Activated CD8-positive, alpha-beta memory T cell treated with anti-CD3 and anti-CD28 coated beads for 48 hours (primary cell): ENCODE results near the gene TSN.

Experiments used
- DNase-seq, 3 experiments: peaks; one replicate each; pipeline ENCODE4 v3.0.0-alpha.2; 2020; ENCODE audit warnings: low read depth in 2 of 3, low spot score in 2 of 3

Gene TSN

DNA sequence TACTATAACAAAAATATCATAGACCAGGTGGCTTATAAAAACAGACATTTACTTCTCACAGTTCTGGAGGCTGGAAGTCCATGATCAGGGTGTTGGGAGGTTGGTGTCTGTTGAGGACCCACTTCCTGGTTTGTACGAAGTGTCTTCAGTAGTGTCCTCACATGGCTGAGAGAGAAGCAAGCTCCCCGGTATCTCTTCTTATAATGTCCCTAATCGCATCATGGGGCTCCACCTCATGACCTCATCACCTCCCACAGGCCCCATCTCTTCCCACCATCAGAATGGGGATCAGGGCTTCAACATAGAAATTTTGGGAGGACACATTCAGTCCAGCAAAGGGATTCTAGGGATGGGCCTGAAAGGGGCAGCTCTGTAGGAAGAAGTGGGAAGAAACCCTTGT is 14.0 kb upstream of the TSN start:
- DNase-seq, result no peak

DNA sequence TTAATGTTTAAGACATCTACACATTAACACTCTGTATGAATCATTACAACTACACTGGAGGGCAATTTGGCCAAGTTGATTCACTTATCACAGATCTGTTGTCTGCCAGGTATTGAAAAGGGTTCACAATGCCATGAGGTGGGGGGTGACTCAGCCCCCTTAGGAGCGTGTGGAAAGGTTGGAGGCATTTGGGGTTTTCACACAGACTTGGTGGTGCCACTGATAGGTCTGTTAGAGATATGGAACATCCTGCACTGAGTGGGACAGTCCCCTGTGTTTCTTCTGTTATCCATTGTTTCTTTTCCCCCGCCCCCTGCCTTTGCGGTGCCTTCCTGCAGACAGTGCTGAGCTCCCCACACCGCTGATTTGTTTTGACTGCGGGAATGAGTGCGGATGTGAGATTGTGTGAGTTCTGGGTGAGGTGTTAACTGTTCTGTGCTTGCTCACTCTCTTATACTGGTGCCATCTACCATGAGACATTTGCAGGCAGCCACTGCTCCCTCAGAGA is 9.3 kb upstream of the TSN start:
- DNase-seq, result peak in 1 of 3 experiments; percentile 23

DNA sequence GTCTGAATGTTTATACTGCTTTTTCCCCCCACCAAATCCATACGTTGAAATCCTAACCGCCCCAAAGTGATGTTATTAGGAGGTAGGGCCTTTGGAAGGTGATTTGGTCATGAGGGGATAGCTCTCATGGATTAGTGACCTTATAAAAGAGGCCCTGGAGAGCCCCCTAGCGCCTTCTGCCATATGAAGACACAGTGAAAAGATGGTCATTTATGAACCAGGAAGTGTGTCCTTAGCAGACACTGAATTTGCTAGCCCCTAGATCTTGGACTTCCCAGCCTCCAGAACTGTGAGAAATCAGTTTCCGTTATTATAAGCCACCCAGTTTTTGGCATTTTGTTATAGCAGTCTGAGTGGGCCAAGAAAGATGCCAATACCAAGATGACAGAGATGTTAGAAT is 7.2 kb upstream of the TSN start:
- no peak for DNase-seq

DNA sequence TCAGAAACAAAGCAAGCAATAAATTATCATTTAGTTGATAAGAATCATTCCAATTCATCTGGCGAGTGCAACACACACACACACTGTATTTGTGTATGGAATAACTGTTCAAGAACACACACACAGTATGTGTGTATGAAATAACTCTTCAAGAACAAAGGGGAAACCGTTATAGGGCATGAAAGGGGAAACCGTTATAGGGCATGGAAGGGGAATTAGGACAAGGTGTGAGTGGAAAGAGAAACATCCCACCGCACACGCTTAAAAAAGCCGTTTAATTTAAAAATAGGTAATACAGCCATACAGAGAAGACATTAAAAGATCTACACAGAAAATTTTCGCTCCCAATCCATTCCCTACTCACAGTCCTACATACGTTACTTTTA is 607 bp upstream of the TSN start:
- DNase-seq, result no peak

- DNase-seq, result no peak
These were observed 9.3 kb downstream of the TSN start for GRCh38 chr2:121764681-121765228.

GRCh38 chr2:121766624-121767023 is 11.2 kb downstream of the TSN start:
- no peak for DNase-seq

- no peak for DNase-seq
These were observed 12.8 kb downstream of the TSN start for GRCh38 chr2:121768143-121768755.

GRCh38 chr2:121771976-121772742 is 16.7 kb downstream of the TSN start:
- DNase-seq, result no peak

DNA sequence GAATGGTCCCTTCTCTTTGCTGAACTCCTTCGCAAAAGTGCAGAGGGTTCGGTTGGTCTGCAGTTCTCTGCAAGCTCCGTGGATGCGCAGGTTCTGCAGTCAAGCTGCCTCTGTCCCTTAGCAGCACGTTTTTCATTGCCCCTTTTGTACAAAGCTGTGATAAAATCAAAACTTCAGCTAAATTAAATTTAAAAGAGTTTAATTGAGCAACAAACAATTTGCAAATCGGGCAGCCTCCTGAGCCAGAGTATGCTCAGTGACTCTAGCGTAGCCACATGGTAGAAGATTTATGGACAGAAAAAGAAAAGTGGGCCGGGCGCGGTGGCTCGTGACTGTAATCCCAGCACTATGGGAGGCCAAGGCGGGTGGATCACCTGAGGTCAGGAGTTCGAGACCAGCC is 18.8 kb downstream of the TSN start:
- no peak for DNase-seq

- no peak for DNase-seq
These were observed 20.9 kb downstream of the TSN start for GRCh38 chr2:121776361-121776760.

- no peak for DNase-seq
These were observed 21.6 kb downstream of the TSN start for GRCh38 chr2:121776885-121777698.

GRCh38 chr2:121777699-121778058 is 22.2 kb downstream of the TSN start:
- DNase-seq, result no peak

DNA sequence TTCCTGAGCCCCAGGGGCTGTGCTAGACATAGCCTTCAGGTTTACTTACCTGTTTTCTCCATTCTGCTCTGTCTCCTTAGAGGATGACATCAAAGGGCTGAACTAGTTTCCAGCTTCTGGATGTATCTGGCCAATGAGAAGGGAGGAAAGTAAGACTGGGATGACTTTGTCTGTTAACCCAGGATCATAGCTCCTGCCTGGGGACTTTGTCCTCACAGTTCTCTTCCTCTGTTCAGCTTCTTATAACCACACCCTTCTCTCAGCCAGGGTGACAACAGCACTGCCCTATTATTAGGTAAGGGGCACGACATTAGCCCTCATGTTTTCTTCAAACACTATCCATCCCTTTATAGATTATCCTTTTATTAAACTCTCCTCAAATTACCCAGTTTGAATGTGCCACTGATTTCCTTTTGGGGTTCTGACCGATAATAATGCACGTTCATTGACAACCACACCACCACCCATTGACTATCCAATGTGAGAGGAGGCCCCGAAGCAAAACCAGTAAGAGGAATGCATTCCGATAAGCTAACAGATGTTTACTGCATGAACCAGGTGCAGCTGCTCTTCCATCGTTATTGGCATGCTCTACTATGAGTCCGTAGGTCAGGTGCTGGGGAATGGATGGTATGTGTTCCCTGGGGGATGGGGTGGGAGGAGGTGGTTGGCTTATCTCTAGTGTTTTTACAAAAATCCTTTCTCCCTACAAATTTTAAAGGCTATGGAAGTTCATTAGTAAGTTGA is 23.5 kb downstream of the TSN start:
- no peak for DNase-seq

DNA sequence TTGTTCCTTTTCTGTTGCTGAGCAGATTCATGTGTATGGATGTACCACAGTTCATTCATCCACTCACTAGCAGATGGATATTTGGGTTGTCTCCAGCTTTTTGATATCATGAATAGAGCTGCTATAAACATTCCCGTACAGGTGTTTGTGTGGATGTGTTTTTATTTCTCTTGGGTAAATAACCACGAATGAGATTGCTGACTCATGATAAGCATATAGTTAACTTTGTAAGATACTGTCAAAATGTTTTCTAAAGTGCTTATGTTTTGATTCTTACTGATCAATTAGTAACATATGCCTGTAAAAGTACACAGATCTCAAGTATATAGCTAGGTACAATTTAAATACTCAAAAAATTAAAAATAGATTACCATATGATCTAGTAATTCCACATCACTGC is 27.7 kb downstream of the TSN start:
- no peak for DNase-seq

- no peak for DNase-seq
These were observed 33.2 kb downstream of the TSN start for GRCh38 chr2:121788685-121789084.

- no peak for DNase-seq
These were observed 35.0 kb downstream of the TSN start for GRCh38 chr2:121790276-121790956.

GRCh38 chr2:121791290-121791689 is 35.8 kb downstream of the TSN start:
- no peak for DNase-seq

DNA sequence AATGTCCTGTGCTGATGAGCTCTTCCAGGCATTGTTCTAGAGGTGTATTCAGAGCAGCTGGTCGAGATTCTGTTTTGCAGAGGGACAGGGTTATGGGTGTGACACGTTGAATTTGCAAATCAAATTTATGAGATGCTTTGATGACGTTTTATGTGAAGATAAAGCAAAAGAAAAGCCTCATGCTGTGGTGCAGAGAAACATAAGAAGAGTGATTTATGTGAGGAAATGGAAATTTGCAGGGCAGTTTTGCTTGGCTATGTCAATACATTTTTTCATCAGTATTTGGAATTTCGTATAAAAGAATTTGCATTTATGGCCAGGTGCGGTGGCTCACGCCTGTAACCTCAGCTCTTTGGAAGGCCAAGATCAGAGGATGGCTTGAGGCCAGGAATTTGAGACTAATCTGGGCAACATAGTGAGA is 36.4 kb downstream of the TSN start:
- DNase-seq, result no peak

GRCh38 chr2:121793816-121794215 is 38.4 kb downstream of the TSN start:
- no peak for DNase-seq

- DNase-seq, result no peak
These were observed 38.8 kb downstream of the TSN start for GRCh38 chr2:121794233-121794632.
